SK-N-SH treated with all-trans-retinoic acid at 6 μM for 48 hours (cell line): ENCODE data around the gene ANKHD1.
"Not testable (repeated sequence)": the region's sequence is repeated elsewhere in the genome, so short reads cannot be mapped to it uniquely, and the experiment has no call there.

Source experiments
- ATAC-seq: fragments of 200-7000 bp; cut with Tn5 transposase; 3 replicates; pipeline ENCODE4 v1.9.1; 2020; ENCODE audit warnings: mild to moderate bottlenecking, moderate library complexity
- ARNTL ChIP-seq: fragments of 450-650 bp; formaldehyde crosslinking; IDR thresholded peaks from 2 replicates; pipeline ENCODE4 v1.5.0; 2020; ENCODE audit warnings: low read depth, mild to moderate bottlenecking, moderate library complexity, borderline replicate concordance
- BACH2 ChIP-seq: fragments of 250-450 bp; sonication (Bioruptor Pico); IDR thresholded peaks from 2 replicates; pipeline ENCODE4 v1.9.0; 2021; ENCODE audit warnings: mild to moderate bottlenecking, borderline replicate concordance
- CREB5 ChIP-seq: fragments of 250-450 bp; sonication (Bioruptor Pico); IDR thresholded peaks from 2 replicates; pipeline ENCODE4 v1.5.1; 2020; ENCODE audit warnings: low read depth, mild to moderate bottlenecking, moderate library complexity
- CSDC2 ChIP-seq: fragments of 250-450 bp; sonication (Bioruptor Pico); IDR thresholded peaks from 2 replicates; pipeline ENCODE4 v1.5.0; 2020; ENCODE audit warnings: mild to moderate bottlenecking, moderate library complexity
- ESRRG ChIP-seq: fragments of 250-450 bp; sonication (Bioruptor Pico); IDR thresholded peaks from 2 replicates; pipeline ENCODE4 v1.6.1; 2021; ENCODE audit warnings: mild to moderate bottlenecking
- ISL1 ChIP-seq: fragments of 250-450 bp; sonication (Bioruptor Pico); IDR thresholded peaks from 2 replicates; pipeline ENCODE4 v2.1.2; 2022; ENCODE audit warnings: mild to moderate bottlenecking, moderate library complexity
- OSR1 ChIP-seq: fragments of 250-450 bp; sonication (Bioruptor Pico); IDR thresholded peaks from 2 replicates; pipeline ENCODE4 v1.8.0; 2022; ENCODE audit warnings: moderate library complexity, mild to moderate bottlenecking, inconsistent platforms
- PATZ1 ChIP-seq: fragments of 250-450 bp; sonication (Bioruptor Pico); IDR thresholded peaks from 2 replicates; pipeline ENCODE4 v1.8.0; 2020; ENCODE audit warnings: mild to moderate bottlenecking, moderate library complexity, borderline replicate concordance
- POU6F1 ChIP-seq: fragments of 250-450 bp; sonication (Bioruptor Pico); IDR thresholded peaks from 2 replicates; pipeline ENCODE4 v1.8.0; 2021; ENCODE audit warnings: low read depth, mild to moderate bottlenecking, moderate library complexity, borderline replicate concordance
- PPARA ChIP-seq: fragments of 250-450 bp; sonication (Bioruptor Pico); IDR thresholded peaks from 2 replicates; pipeline ENCODE4 v1.5.0; 2020; ENCODE audit warnings: mild to moderate bottlenecking, borderline replicate concordance
- SNAI2 ChIP-seq: fragments of 250-450 bp; sonication (Bioruptor Pico); IDR thresholded peaks from 2 replicates; pipeline ENCODE4 v1.5.0; 2020; ENCODE audit warnings: mild to moderate bottlenecking, moderate library complexity
- TOX ChIP-seq: fragments of 250-450 bp; sonication (Bioruptor Pico); IDR thresholded peaks from 2 replicates; pipeline ENCODE4 v1.8.0; 2021; ENCODE audit warnings: mild to moderate bottlenecking, moderate library complexity, borderline replicate concordance
- ZC3H10 ChIP-seq: fragments of 250-450 bp; sonication (Bioruptor Pico); IDR thresholded peaks from 2 replicates; pipeline ENCODE4 v1.5.1; 2021; ENCODE audit warnings: mild to moderate bottlenecking, moderate library complexity
- ZFP3 ChIP-seq: fragments of 250-450 bp; sonication (Bioruptor Pico); IDR thresholded peaks from 2 replicates; pipeline ENCODE4 v1.5.0; 2020; ENCODE audit warnings: mild to moderate bottlenecking, moderate library complexity
- ZFP30 ChIP-seq: fragments of 450-650 bp; formaldehyde crosslinking; IDR thresholded peaks from 2 replicates; pipeline ENCODE4 v1.5.0; 2022; ENCODE audit warnings: mild to moderate bottlenecking, moderate library complexity
- ZNF565 ChIP-seq: fragments of 450-650 bp; formaldehyde crosslinking; conservative IDR thresholded peaks from 2 replicates; pipeline ENCODE4 v1.5.0; 2020; ENCODE audit warnings: low read depth, mild to moderate bottlenecking, moderate library complexity
- TF ChIP-seq, protein P1 (sequence below): fragments of 250-450 bp; sonication (Bioruptor Pico); IDR thresholded peaks from 2 replicates; pipeline ENCODE4 v1.5.1; 2021; ENCODE audit warnings: mild to moderate bottlenecking, moderate library complexity

ANKHD1 gene

DNA sequence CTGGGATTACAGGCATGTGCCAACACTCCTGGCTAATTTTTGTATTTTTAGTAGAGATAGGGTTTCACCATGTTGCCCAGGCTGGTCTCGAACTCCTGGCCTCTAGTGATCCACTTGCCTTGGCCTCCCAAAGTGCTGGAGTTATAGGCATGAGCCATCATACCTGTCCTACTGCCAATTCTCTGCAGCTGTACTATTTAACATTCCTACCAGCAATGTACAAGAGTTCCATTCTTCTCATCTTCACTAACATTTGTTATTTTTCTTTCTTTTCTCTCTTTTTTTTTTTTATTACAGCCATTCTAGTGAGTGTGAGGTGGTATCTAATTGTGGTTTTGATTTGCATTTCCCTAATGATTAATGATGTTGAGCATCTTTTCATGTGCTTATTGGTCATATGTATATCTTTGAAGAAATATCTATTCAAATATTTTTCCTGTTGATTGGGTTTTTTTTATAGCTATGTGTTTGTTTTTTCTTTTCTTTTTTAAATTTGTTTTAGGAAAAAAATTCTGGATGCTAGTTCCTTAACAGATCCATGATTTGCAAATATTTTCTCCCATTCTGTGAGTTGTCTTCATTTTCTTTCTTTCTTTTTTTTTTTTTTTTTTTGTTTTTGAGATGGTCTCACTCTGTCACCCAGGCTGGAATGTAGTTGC lies 17.4 kb downstream of the ANKHD1 start (continued):
- TF ChIP-seq PATZ1 (CRISPR knock-in tag), result no peak
- TF ChIP-seq ISL1 (CRISPR knock-in tag), result no peak
- no peak for TF ChIP-seq PPARA (CRISPR knock-in tag)
- no peak for TF ChIP-seq BACH2 (CRISPR knock-in tag)
- TF ChIP-seq, protein P1, sequence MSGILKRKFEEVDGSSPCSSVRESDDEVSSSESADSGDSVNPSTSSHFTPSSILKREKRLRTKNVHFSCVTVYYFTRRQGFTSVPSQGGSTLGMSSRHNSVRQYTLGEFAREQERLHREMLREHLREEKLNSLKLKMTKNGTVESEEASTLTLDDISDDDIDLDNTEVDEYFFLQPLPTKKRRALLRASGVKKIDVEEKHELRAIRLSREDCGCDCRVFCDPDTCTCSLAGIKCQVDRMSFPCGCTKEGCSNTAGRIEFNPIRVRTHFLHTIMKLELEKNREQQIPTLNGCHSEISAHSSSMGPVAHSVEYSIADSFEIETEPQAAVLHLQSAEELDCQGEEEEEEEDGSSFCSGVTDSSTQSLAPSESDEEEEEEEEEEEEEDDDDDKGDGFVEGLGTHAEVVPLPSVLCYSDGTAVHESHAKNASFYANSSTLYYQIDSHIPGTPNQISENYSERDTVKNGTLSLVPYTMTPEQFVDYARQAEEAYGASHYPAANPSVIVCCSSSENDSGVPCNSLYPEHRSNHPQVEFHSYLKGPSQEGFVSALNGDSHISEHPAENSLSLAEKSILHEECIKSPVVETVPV (CRISPR knock-in tag), result no peak

DNA sequence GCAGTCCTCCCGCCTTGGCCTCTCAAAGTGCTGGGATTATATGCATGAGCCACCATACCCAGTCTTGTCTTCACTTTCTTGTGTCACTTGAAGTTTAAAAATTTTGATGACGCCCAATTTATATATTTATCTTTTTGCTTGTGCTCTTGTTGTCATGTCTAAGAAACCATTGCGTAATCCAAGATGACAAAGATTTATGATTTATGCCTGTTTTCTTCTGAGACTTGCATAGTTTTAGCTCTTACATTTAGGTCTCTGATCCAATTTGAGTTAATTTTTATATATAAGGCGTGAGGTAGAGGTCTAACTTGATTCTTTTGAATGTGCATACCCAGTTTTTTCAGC lies 18.6 kb downstream of the ANKHD1 start:
- TF ChIP-seq ZNF565 (no peak), ZC3H10 (CRISPR knock-in tag) (no peak), BACH2 (CRISPR knock-in tag) (no peak), CSDC2 (CRISPR knock-in tag) (no peak), CREB5 (no peak)
- TF ChIP-seq, protein P1 (CRISPR knock-in tag), result no peak
- ATAC-seq, result no peak

DNA sequence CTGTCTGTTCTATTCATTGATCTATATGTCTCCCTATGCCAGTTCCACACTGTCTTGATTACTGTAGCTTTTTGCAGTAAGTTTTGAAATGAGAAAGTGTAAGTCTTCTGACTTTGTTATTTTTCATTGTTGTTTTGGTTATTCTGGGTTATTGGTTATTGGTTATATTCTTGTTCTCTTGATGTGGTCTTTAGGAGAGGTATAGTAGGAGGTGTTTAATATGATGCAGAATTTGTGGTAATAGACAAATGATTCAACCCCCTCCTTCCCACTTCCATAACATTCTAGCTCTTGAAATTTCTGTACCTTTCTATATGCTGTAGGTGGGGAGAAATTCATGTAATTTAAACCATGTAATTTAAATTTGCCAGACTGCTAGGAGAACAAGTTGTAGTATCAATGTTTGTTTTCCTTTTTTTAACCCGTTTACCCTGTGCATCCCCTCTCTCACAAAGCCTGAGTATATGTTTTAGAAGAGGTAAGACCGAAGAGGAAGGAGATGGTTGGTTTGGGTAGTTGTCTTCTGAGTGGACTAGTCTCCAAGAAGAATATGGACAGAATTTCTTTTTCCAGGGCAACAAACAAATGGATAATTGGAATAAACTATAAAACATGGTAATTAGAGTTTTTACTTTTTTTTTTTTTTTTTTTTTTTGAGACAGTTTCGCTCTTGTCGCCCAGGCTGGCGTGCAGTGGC lies 19.2 kb downstream of the ANKHD1 start:
- no peak for ATAC-seq
- no peak for TF ChIP-seq ZFP30 (CRISPR knock-in tag)
- no peak for TF ChIP-seq ZNF565
- TF ChIP-seq SNAI2 (CRISPR knock-in tag), result no peak
- TF ChIP-seq CREB5, result no peak
- no peak for TF ChIP-seq ESRRG (CRISPR knock-in tag)
- TF ChIP-seq ZFP3 (CRISPR knock-in tag), result no peak
- TF ChIP-seq ARNTL (CRISPR knock-in tag), result no peak
- TF ChIP-seq ISL1 (CRISPR knock-in tag), result no peak
- no peak for TF ChIP-seq PATZ1 (CRISPR knock-in tag)
- TF ChIP-seq OSR1 (CRISPR knock-in tag), result no peak
- TF ChIP-seq ZC3H10 (CRISPR knock-in tag), result no peak

DNA sequence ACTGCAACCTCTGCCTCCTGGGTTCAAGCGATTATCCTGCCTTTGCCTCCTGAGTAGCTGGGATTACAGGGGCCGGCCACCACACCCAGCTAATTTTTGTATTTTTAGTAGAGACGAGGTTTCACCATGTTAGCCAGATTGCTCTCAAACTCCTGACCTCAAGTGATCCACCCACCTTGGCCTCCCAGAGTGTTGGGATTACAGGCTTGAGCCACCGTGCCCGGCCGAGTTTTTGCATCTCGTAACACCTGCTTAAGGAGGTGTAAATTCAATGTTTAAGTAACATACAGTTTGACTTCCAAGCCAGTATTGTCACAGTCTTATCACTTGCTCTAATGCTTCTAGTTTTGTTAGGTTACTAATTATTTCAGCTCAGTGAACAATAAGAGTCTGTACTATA lies 19.7 kb downstream of the ANKHD1 start:
- not testable (repeated sequence) for ATAC-seq

- no peak for ATAC-seq
- TF ChIP-seq TOX (CRISPR knock-in tag), result no peak
- TF ChIP-seq POU6F1 (CRISPR knock-in tag), result no peak
- TF ChIP-seq, protein P1 (CRISPR knock-in tag), result no peak
- no peak for TF ChIP-seq CSDC2 (CRISPR knock-in tag)
Observed at GRCh38 chr5:140423609-140424008, 22.0 kb downstream of the ANKHD1 start.
